K562 (cell line): ENCODE results near the gene KRTAP5-5. TPM values are rescaled to one million over a fixed set of nuclear protein-coding genes. Genes with fewer than 3 reads are reported as not detected.

Experiments used
- ATAC-seq: fragments of 200-7000 bp; cut with Tn5 transposase; 3 replicates; pipeline ENCODE4 v1.9.1; 2020; ENCODE audit warnings: moderate library complexity
- BruUV-seq: library from RNA; stranded (reverse); fragments of 400-500 nt; replicated peaks from 2 replicates; lab custom pipeline; 2021; lab: Mats Ljungman, UMichigan
- CTCF ChIA-PET: fragments of 300-600 bp; formaldehyde crosslinking; extraction: SDS; loops from one replicate; lab custom pipeline; 2021; ENCODE audit warnings: low intra/inter-chr PET ratio; lab: Yijun Ruan, JAX
- POLR2A ChIA-PET: fragments of 300-600, 350-650 bp; sonication (Branson Sonifier 250); formaldehyde crosslinking; extraction: SDS; loops from one replicate; lab custom pipeline; 2021; ENCODE audit warnings: antibody characterized with exemption, inconsistent platforms; lab: Yijun Ruan, JAX
- DNase-seq, 4 experiments: peaks; one replicate each; pipeline versions ENCODE4 v3.0.0 to v3.0.0-alpha.2; 2011 to 2018; ENCODE audit warnings: low spot score in 3 of 4, mixed read lengths in 3 of 4; ENCODE audit errors: extremely low read depth in 1 of 4
- FAIRE-seq: peaks from 2 replicates; lab custom pipeline; 2011; peaks lifted over from hg19 to GRCh38; lab: Jason Lieb, UNC
- H2AFZ ChIP-seq: 2 replicates; pipeline ENCODE4 v1.6.0; 2011; ENCODE audit warnings: low read depth, low read length, control low read depth, inconsistent platforms
- H3K27ac ChIP-seq: fragments of 200-600 bp; 3 replicates; pipeline ENCODE4 v1.8.0; 2011; ENCODE audit warnings: low read depth, mild to moderate bottlenecking, control low read depth, inconsistent platforms, low read length, moderate library complexity, mixed read lengths; ENCODE audit errors: extremely low read depth
- H3K27me3 ChIP-seq, 2 experiments: fragments of 300-600 bp in 1 of 2; 2 replicates in 1 of 2; 3 replicates in 1 of 2; pipeline versions ENCODE4 v1.6.0 to v1.8.0; 2011; ENCODE audit warnings: inconsistent platforms in 2 of 2, low read length in 2 of 2, mild to moderate bottlenecking in 1 of 2, mixed read lengths in 1 of 2, moderate library complexity in 1 of 2; ENCODE audit not compliant: control insufficient read depth in 2 of 2, insufficient read depth in 2 of 2
- H3K36me3 ChIP-seq: fragments of 300-600 bp; 3 replicates; pipeline ENCODE4 v1.8.0; 2011; ENCODE audit warnings: mild to moderate bottlenecking, low read length, inconsistent platforms; ENCODE audit not compliant: control insufficient read depth, insufficient read depth
- H3K4me1 ChIP-seq, 2 experiments: fragments of 200-600 bp in 1 of 2; replicated peaks in 1 of 2; 2 replicates in 1 of 2; 3 replicates in 1 of 2; pipeline versions ENCODE4 v1.5.1 to v1.8.0; 2011; ENCODE audit warnings: inconsistent platforms in 2 of 2, low read length in 2 of 2, mild to moderate bottlenecking in 1 of 2, mixed read lengths in 1 of 2, moderate library complexity in 1 of 2; ENCODE audit not compliant: control insufficient read depth in 2 of 2, insufficient read depth in 2 of 2
- H3K4me2 ChIP-seq: 2 replicates; pipeline ENCODE4 v1.6.1; 2011; ENCODE audit warnings: low read length, control low read depth, inconsistent platforms, mixed read lengths; ENCODE audit not compliant: insufficient read depth
- H3K4me3 ChIP-seq: fragments of 200-600 bp; sonication (generic), shearing (Covaris generic); 2 replicates; pipeline ENCODE4 v1.5.1; 2016; ENCODE audit warnings: control low read depth, inconsistent platforms
- H3K79me2 ChIP-seq: fragments of 200-600 bp; 3 replicates; pipeline ENCODE4 v1.8.0; 2011; ENCODE audit warnings: low read length, inconsistent platforms; ENCODE audit not compliant: control insufficient read depth, insufficient read depth
- H3K9ac ChIP-seq, 2 experiments: 2 replicates each; pipeline versions ENCODE4 v1.6.0 to v1.6.1; 2011; ENCODE audit warnings: low read depth in 2 of 2, low read length in 2 of 2, control low read depth in 1 of 2, inconsistent platforms in 1 of 2, mild to moderate bottlenecking in 1 of 2, mixed read lengths in 1 of 2; ENCODE audit not compliant: insufficient read depth in 1 of 2
- H3K9me1 ChIP-seq: one replicate; pipeline ENCODE4 v1.6.0; 2011; ENCODE audit warnings: inconsistent platforms, mild to moderate bottlenecking, low read length, moderate library complexity; ENCODE audit not compliant: control insufficient read depth, insufficient read depth
- H3K9me3 ChIP-seq: replicated peaks from 2 replicates; pipeline ENCODE4 v1.5.1; 2011; ENCODE audit warnings: low read depth, low read length, inconsistent platforms; ENCODE audit not compliant: control insufficient read depth, insufficient read depth
- H4K20me1 ChIP-seq: replicated peaks from 2 replicates; pipeline ENCODE4 v1.6.1; 2011; ENCODE audit warnings: low read length, inconsistent platforms, mixed read lengths; ENCODE audit not compliant: control insufficient read depth, insufficient read depth
- COPS2 ChIP-seq: fragments of 450-650 bp; conservative IDR thresholded peaks from 2 replicates; pipeline ENCODE4 v1.6.1; 2016; ENCODE audit warnings: mild to moderate bottlenecking, moderate library complexity
- CREB1 ChIP-seq, 2 experiments: sonication (generic) in 1 of 2; formaldehyde crosslinking in 1 of 2; IDR thresholded peaks; 2 replicates each; pipeline versions ENCODE4 v1.6.1 to v1.8.0; 2012 to 2022; ENCODE audit warnings: inconsistent platforms in 1 of 2, mild to moderate bottlenecking in 1 of 2, missing genetic modification reagents in 1 of 2, moderate library complexity in 1 of 2
- EHMT2 ChIP-seq: fragments of 450-650 bp; IDR thresholded peaks from 2 replicates; pipeline ENCODE4 v1.6.1; 2018; ENCODE audit warnings: antibody characterized with exemption
- ERF ChIP-seq: fragments of 450-650 bp; formaldehyde crosslinking; IDR thresholded peaks from 2 replicates; pipeline ENCODE4 v1.4.0; 2020; ENCODE audit warnings: mild to moderate bottlenecking, mixed read lengths
- HDAC3 ChIP-seq: fragments of 450-650 bp; IDR thresholded peaks from 2 replicates; pipeline ENCODE4 v1.6.1; 2018; ENCODE audit warnings: borderline replicate concordance, mild to moderate bottlenecking, moderate library complexity; ENCODE audit not compliant: partially characterized antibody
- ILK ChIP-seq: fragments of 450-650 bp; IDR thresholded peaks from 2 replicates; pipeline ENCODE4 v1.6.1; 2016; ENCODE audit warnings: missing genetic modification characterization, low read depth, mild to moderate bottlenecking, missing compliant biosample characterization, moderate library complexity, borderline replicate concordance
- MTA3 ChIP-seq: fragments of 450-650 bp; formaldehyde crosslinking; IDR thresholded peaks from 2 replicates; pipeline ENCODE4 v1.6.1; 2017; ENCODE audit warnings: mild to moderate bottlenecking, borderline replicate concordance
- NONO ChIP-seq, 2 experiments: fragments of 200-400 bp in 1 of 2; fragments of 450-650 bp in 1 of 2; formaldehyde crosslinking in 1 of 2; IDR thresholded peaks; 2 replicates each; pipeline ENCODE4 v1.6.1; 2017; ENCODE audit warnings: low read depth in 2 of 2, mild to moderate bottlenecking in 2 of 2, moderate library complexity in 2 of 2, low read length in 1 of 2
- PRPF4 ChIP-seq: fragments of 200-400 bp; formaldehyde crosslinking; IDR thresholded peaks from one replicate; pipeline ENCODE4 v1.6.1; 2017; ENCODE audit warnings: low read length, low read depth, mild to moderate bottlenecking; ENCODE audit not compliant: insufficient read depth, poor library complexity, severe bottlenecking
- RNF2 ChIP-seq: sonication (generic); IDR thresholded peaks from 2 replicates; pipeline ENCODE4 v1.6.1; 2016
- SP1 ChIP-seq: sonication (generic); formaldehyde crosslinking; IDR thresholded peaks from 2 replicates; pipeline ENCODE4 v1.8.1; 2022; ENCODE audit warnings: mild to moderate bottlenecking, missing genetic modification reagents
- XRCC3 ChIP-seq: fragments of 450-650 bp; IDR thresholded peaks from 2 replicates; pipeline ENCODE4 v1.6.1; 2017; ENCODE audit warnings: mild to moderate bottlenecking, moderate library complexity
- ZNF583 ChIP-seq: fragments of 250-450 bp; sonication (Bioruptor Pico); IDR thresholded peaks from 2 replicates; pipeline ENCODE4 v1.4.0; 2020
- ZNF584 ChIP-seq: fragments of 200-800 bp; sonication (Bioruptor generic); IDR thresholded peaks from 2 replicates; pipeline ENCODE4 v1.6.1; 2016; ENCODE audit warnings: low read depth, mild to moderate bottlenecking, missing genetic modification characterization, missing compliant biosample characterization
- WGBS: fragments of 100-300 bp; shearing (Covaris generic); methylation state at CpG from one replicate; pipeline ENCODE4 v1.1.6; 2016; ENCODE audit warnings: low coverage, mixed read lengths; ENCODE audit not compliant: insufficient coverage; ENCODE audit errors: missing lambda C conversion rate; 5-methylcytosine and 5-hydroxymethylcytosine counted together
- in situ Hi-C: fragments of 300-500 bp; cut with MboI; formaldehyde crosslinking; loops from 4 replicates; pipeline ENCODE4 v1.15.0; 2018; ENCODE audit warnings: inconsistent platforms, mixed read lengths
- intact Hi-C: fragments of 100-400 bp; cut with micrococcal nuclease; formaldehyde crosslinking; loops from 2 replicates; pipeline ENCODE4 v1.14.2; 2022
- polyA plus RNA-seq, 8 experiments: library from polyadenylated mRNA; depleted of rRNA in 4 of 8; stranded (reverse) in 5 of 8; unstranded in 3 of 8; fragments of >200 nt; fragmentation: Nextera tagmentation in 2 of 8; fragmentation: Illumina TruSeq in 1 of 8; extraction: Ambion mirVana in 2 of 8; extraction: Trizol in 1 of 8; gene quantifications; 2 replicates each; pipeline versions ENCODE4 v1.2.1 to v1.2.3, GENCODE V29; 2011 to 2014; ENCODE audit warnings: inconsistent platforms in 1 of 8, missing spikeins in 1 of 8
- total RNA-seq, 7 experiments: library from RNA; depleted of rRNA in 6 of 7; stranded (reverse); fragments of >200 nt in 6 of 7; fragmentation: Illumina TruSeq in 2 of 7; extraction: Trizol in 2 of 7; gene quantifications; 2 replicates each; pipeline versions ENCODE4 v1.2.1 to v1.2.3, GENCODE V29; 2011 to 2021; ENCODE audit warnings: low replicate concordance in 1 of 7
- TF ChIP-seq, protein P1 (sequence below): sonication (generic); formaldehyde crosslinking; IDR thresholded peaks from 2 replicates; pipeline ENCODE4 v1.8.1; 2023; ENCODE audit warnings: mild to moderate bottlenecking, missing genetic modification reagents

KRTAP5-5 gene
- total and polyA plus RNA-seq, 9 of the 15 experiments (the other 6 are each of a cell fraction or from before 2014, with no cell fraction given): not detected

DNA sequence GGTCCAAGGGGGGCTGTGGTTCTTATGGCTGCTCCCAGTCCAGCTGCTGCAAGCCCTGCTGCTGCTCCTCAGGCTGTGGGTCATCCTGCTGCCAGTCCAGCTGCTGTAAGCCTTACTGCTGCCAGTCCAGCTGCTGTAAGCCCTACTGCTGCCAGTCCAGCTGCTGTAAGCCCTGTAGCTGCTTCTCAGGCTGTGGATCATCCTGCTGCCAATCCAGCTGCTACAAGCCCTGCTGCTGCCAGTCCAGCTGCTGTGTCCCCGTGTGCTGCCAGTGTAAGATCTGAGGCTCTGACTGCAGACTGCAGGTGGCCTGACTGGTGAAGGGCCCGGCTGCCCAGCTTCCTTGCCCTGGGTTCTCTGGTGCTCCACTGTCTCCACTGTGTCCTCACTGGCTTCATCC lies 696 bp downstream of the KRTAP5-5 start:
- H3K27me3 ChIP-seq: peaks cover 22 to 75% of the 10 kb centered on the region in 2 experiments; a peak in 4 of 5 replicates
- FAIRE-seq: no peak

More for the DNA sequence above, 696 bp downstream of the KRTAP5-5 start:
- Histone ChIP-seq H3K4me1 (peaks cover 0 to 5% of the 10 kb centered on the region in 2 experiments; a peak in 1 of 5 replicates), H3K27ac (no peak overlapping the region), H3K79me2 (no peaks in the 10 kb centered on the region), H4K20me1 (peaks cover 7% of the 10 kb centered on the region; the same call in 1 of the 2 replicates), H3K4me2 (no peak overlapping the region), H3K4me3 (no peak overlapping the region), H3K9me1 (peaks cover 1% of the 10 kb centered on the region), H2AFZ (no peak overlapping the region), H3K9ac (no peak overlapping the region), H3K9me3 (no peaks in the 10 kb centered on the region), H3K36me3 (no peaks in the 10 kb centered on the region)
- ChIA-PET POLR2A (no interaction called here), CTCF (no interaction called here)
- BruUV-seq: no TSS peak
- ATAC-seq: no peak
- TF ChIP-seq, protein P1, sequence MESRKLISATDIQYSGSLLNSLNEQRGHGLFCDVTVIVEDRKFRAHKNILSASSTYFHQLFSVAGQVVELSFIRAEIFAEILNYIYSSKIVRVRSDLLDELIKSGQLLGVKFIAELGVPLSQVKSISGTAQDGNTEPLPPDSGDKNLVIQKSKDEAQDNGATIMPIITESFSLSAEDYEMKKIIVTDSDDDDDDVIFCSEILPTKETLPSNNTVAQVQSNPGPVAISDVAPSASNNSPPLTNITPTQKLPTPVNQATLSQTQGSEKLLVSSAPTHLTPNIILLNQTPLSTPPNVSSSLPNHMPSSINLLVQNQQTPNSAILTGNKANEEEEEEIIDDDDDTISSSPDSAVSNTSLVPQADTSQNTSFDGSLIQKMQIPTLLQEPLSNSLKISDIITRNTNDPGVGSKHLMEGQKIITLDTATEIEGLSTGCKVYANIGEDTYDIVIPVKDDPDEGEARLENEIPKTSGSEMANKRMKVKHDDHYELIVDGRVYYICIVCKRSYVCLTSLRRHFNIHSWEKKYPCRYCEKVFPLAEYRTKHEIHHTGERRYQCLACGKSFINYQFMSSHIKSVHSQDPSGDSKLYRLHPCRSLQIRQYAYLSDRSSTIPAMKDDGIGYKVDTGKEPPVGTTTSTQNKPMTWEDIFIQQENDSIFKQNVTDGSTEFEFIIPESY (CRISPR knock-in tag): no peak
- TF ChIP-seq XRCC3 (no peak), PRPF4 (no peak), HDAC3 (no peak), SP1 (CRISPR knock-in tag) (no peak), CREB1 (IDR thresholded peaks at IDR 0.05) (no peak), CREB1 (CRISPR knock-in tag; IDR thresholded peaks at IDR 0.05) (no peak), ZNF583 (CRISPR knock-in tag) (no peak), NONO (IDR thresholded peaks at IDR 0.05; ENCODE audit: low read depth in 2 of 2, low read length in 1 of 2) (no peak), COPS2 (no peak), ZNF584 (CRISPR knock-in tag) (no peak), RNF2 (no peak), MTA3 (no peak), EHMT2 (no peak), ERF (no peak), ILK (tag) (no peak)
- 0% methylated on average over 2 of the region's 2 CpGs for WGBS
- intact Hi-C loops: no loop called here
- in situ Hi-C loops: no loop called here
- DNase-seq: no peak
